Spleen (tissue), 11 donors: ENCODE data around the gene CDC42BPA. TPM values are rescaled to one million over a fixed set of nuclear protein-coding genes. Genes with fewer than 3 reads are reported as not detected.

Source experiments
- DNase-seq: peaks from one replicate; pipeline ENCODE4 v3.0.0-alpha.2; 2020
- H3K27ac ChIP-seq, 8 donors: fragments of 200-600 bp; sonication (generic) in 7 of 8; 1 replicate in 4 of 8; 2 replicates in 4 of 8; pipeline versions ENCODE4 v1.5.0 to v1.8.0; 2016 to 2021; ENCODE audit warnings: inconsistent platforms in 4 of 8, mild to moderate bottlenecking in 4 of 8, moderate library complexity in 1 of 8
- H3K27me3 ChIP-seq, 7 donors: fragments of 200-600 bp; sonication (generic) in 6 of 7; replicated peaks in 1 of 7; 1 replicate in 4 of 7; 2 replicates in 3 of 7; pipeline versions ENCODE4 v1.5.0 to v1.8.0; 2016 to 2021; ENCODE audit warnings: inconsistent platforms in 3 of 7, mild to moderate bottlenecking in 1 of 7
- H3K36me3 ChIP-seq, 6 donors: fragments of 200-600 bp; sonication (generic) in 5 of 6; 1 replicate in 4 of 6; 2 replicates in 2 of 6; pipeline versions ENCODE4 v1.5.0 to v1.8.0; 2016 to 2021; ENCODE audit warnings: inconsistent platforms in 2 of 6
- H3K4me1 ChIP-seq, 6 donors: fragments of 200-600 bp; sonication (generic) in 5 of 6; 1 replicate in 3 of 6; 2 replicates in 3 of 6; pipeline versions ENCODE4 v1.5.0 to v1.8.0; 2016 to 2021; ENCODE audit warnings: inconsistent platforms in 3 of 6
- H3K4me3 ChIP-seq, 8 donors: fragments of 200-600 bp; sonication (generic) in 7 of 8; 1 replicate in 4 of 8; 2 replicates in 4 of 8; pipeline versions ENCODE4 v1.5.0 to v1.8.0; 2016 to 2021; ENCODE audit warnings: inconsistent platforms in 4 of 8, mild to moderate bottlenecking in 4 of 8, moderate library complexity in 2 of 8
- H3K9me3 ChIP-seq, 8 donors: fragments of 200-600 bp; sonication (generic) in 7 of 8; 1 replicate in 4 of 8; 2 replicates in 4 of 8; pipeline versions ENCODE4 v1.5.0 to v1.8.0; 2016 to 2021; ENCODE audit warnings: inconsistent platforms in 4 of 8
- POLR2A ChIP-seq, 3 donors: fragments of 450-650 bp; IDR thresholded peaks; one replicate each; pipeline ENCODE4 v1.5.1; 2017; ENCODE audit warnings: antibody characterized with exemption in 3 of 3, mild to moderate bottlenecking in 1 of 3
- POLR2AphosphoS5 ChIP-seq, 3 donors: sonication (generic); formaldehyde crosslinking; IDR thresholded peaks; one replicate each; pipeline ENCODE4 v1.5.1; 2017; ENCODE audit warnings: antibody characterized with exemption in 3 of 3
- WGBS, 5 donors: extraction: QIAGEN DNeasy Blood & Tissue Kit in 3 of 5; methylation state at CpG; one replicate each; pipeline versions ENCODE4 v1.1.5 to v1.1.7; 2013 to 2018; 5-methylcytosine and 5-hydroxymethylcytosine counted together
- intact Hi-C: fragments of 100-400 bp; cut with DNase I; formaldehyde crosslinking; loops from one replicate; pipeline ENCODE4 v1.15.0; 2023; ENCODE audit warnings: low total_unique reads
- polyA plus RNA-seq, 3 donors: library from polyadenylated mRNA; stranded (reverse); fragments of 200-250 nt; gene quantifications; one replicate each; pipeline ENCODE4 v1.2.1, GENCODE V29; 2013
- total RNA-seq, 7 donors: library from RNA; depleted of rRNA in 3 of 7; stranded (reverse); fragments of >200 nt in 3 of 7; fragmentation: NEBNext Ultra II Directional in 4 of 7; extraction: Animal tissue kit (Norgen Biotek cat#: 25700) in 4 of 7; gene quantifications; one replicate each; pipeline versions ENCODE4 v1.1.0 to v1.2.1, GENCODE V29; 2016 to 2021
- TF ChIP-seq, protein P1 (sequence below), 11 experiments: fragments of 200-600 bp in 7 of 11; fragments of 450-650 bp in 4 of 11; sonication (generic) in 4 of 11; IDR thresholded peaks in 8 of 11; conservative IDR thresholded peaks in 3 of 11; 1 replicate in 7 of 11; 2 replicates in 4 of 11; pipeline versions ENCODE4 v1.4.0 to v1.8.0; 2016 to 2021; ENCODE audit warnings: antibody characterized with exemption in 11 of 11, inconsistent platforms in 4 of 11, mild to moderate bottlenecking in 1 of 11
- donor health status: healthy with polysubstance abuse.
- donor health status: DM: no; HTN: no; CAD: no; lungs with moderate emphysema.
- donor health status: DM: no; HTN: no; CAD: no.
- donor health status: Bipolar disorder and iron deficiency.
- donor health status: healthy.
- donor health status: DM: no; HTN: no; CAD: no.
- donor health status: DM: yes; HTN: yes; CAD: no.

CDC42BPA gene
- total and polyA plus RNA-seq, 10 donors: 1.1 to 36.4 (median 27.6) TPM

DNA sequence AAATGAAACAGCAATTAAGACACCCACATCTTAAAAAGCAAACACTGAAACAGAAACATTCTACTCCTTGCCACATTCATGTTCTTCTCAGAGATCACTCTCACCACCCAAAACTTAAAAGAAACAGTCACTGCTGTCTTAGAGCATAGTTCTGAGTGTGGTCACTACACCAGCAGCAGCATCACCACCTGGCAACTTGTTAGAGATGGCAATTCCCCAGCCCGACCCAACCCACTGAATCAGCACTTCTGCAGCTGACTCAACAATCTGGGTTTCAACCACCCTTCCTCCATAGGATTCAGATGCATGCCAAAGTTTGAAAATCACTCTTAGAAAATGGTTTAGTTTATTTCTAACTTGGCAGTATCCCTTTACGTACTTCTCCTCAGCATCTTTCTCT, 126.1 kb downstream of the CDC42BPA start:
- WGBS, 5 donors: 41 to 53% (median 50%) methylated on average over 2 of the region's 2 CpGs
- H3K27ac ChIP-seq: no peak overlapping the region
- intact Hi-C loops: no loop called here
- H3K4me3 ChIP-seq: no peak overlapping the region
- TF ChIP-seq, protein P1, sequence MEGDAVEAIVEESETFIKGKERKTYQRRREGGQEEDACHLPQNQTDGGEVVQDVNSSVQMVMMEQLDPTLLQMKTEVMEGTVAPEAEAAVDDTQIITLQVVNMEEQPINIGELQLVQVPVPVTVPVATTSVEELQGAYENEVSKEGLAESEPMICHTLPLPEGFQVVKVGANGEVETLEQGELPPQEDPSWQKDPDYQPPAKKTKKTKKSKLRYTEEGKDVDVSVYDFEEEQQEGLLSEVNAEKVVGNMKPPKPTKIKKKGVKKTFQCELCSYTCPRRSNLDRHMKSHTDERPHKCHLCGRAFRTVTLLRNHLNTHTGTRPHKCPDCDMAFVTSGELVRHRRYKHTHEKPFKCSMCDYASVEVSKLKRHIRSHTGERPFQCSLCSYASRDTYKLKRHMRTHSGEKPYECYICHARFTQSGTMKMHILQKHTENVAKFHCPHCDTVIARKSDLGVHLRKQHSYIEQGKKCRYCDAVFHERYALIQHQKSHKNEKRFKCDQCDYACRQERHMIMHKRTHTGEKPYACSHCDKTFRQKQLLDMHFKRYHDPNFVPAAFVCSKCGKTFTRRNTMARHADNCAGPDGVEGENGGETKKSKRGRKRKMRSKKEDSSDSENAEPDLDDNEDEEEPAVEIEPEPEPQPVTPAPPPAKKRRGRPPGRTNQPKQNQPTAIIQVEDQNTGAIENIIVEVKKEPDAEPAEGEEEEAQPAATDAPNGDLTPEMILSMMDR (IDR thresholded peaks at IDR 0.05 in 8 of 11, conservative IDR thresholded peaks at IDR 0.05 in 3 of 11): no peak
- no peak for TF ChIP-seq POLR2AphosphoS5 (IDR thresholded peaks at IDR 0.05)
- TF ChIP-seq POLR2A (IDR thresholded peaks at IDR 0.05): no peak
- H3K27me3 ChIP-seq: no peaks in the 10 kb centered on the region
- no peaks in the 10 kb centered on the region for H3K9me3 ChIP-seq
- DNase-seq: no peak
- H3K36me3 ChIP-seq: no peaks in the 10 kb centered on the region
- no peaks in the 10 kb centered on the region for H3K4me1 ChIP-seq

DNA sequence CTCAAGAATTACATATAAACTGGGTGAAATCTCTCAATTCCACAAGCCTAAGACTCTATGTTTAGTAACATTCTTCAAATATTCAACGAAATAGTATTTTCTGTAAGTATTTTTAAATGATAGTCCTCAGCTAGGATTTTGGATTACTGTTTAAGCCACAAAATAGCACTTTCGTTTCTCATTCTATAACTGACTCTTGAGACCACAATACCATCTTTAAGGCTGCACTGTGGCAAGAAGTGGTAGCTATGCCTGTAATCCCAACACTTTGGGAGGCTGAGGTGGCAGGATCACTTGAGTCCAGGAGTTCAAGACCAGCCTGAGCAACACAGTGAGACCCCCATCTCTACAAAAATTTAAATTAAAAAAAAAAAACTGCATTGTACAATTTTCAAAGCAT, 126.7 kb downstream of the CDC42BPA start:
- 42 to 61% (median 49%) methylated on average over 2 of the region's 2 CpGs for WGBS, 5 donors
- TF ChIP-seq POLR2AphosphoS5 (IDR thresholded peaks at IDR 0.05): no peak
- Histone ChIP-seq H3K27me3 (no peaks in the 10 kb centered on the region), H3K36me3 (no peaks in the 10 kb centered on the region), H3K9me3 (no peaks in the 10 kb centered on the region), H3K4me3 (no peak overlapping the region), H3K27ac (no peak overlapping the region), H3K4me1 (no peaks in the 10 kb centered on the region)
- DNase-seq: no peak
- intact Hi-C loops: no loop called here

DNA sequence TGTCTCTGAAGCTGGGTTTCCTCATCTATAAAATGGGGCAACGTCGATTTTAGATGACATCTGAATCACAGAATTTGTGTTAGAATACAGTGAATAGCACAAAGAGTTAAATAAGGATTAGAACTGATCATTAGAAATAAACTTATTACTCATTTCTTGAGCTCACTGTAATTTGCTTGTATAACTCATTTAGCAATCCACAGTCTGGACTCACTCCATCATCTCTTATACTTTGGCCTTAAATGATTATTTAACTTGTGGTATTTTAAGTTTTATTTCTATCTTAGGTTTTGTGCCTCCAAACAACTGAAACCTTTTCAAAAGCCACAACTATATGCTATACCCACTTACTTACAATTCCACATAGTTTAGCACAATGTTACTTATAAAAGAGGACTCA, 128.0 kb downstream of the CDC42BPA start:
- H3K4me1 ChIP-seq: no peaks in the 10 kb centered on the region
- no peaks in the 10 kb centered on the region for H3K9me3 ChIP-seq
- no peak for DNase-seq
- 85 to 99% (median 89%) methylated on average over 2 of the region's 2 CpGs for WGBS, 5 donors
- no peaks in the 10 kb centered on the region for H3K27me3 ChIP-seq
- H3K4me3 ChIP-seq: no peak overlapping the region
- no peak for TF ChIP-seq POLR2AphosphoS5 (IDR thresholded peaks at IDR 0.05)
- no peak for TF ChIP-seq POLR2A (IDR thresholded peaks at IDR 0.05)
- TF ChIP-seq, protein P1 (IDR thresholded peaks at IDR 0.05 in 8 of 11, conservative IDR thresholded peaks at IDR 0.05 in 3 of 11): no peak
- no peak overlapping the region for H3K27ac ChIP-seq
- no peaks in the 10 kb centered on the region for H3K36me3 ChIP-seq
- intact Hi-C loops: no loop called here

DNA sequence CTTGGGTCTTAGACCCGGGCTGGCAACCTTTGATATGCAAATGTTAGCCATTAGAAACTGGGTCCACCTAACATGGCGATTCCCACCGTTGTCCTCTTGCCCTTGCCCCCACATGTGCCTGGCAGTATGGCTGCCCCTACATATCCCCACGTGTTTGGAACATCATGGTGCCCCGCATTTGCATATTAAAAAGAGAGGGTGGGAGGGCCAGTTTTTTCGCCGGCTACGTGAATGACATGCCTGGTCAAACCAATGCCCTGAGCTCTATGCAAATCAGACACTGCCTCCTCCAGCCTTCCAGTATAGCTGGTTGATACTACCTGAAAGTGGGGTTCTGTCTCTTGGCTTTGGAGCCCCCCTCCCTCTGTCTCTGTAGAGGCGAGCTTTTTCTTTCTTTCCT, 133.0 kb downstream of the CDC42BPA start:
- Histone ChIP-seq H3K4me1 (no peaks in the 10 kb centered on the region), H3K9me3 (no peaks in the 10 kb centered on the region), H3K36me3 (no peaks in the 10 kb centered on the region), H3K27ac (no peak overlapping the region), H3K27me3 (no peaks in the 10 kb centered on the region), H3K4me3 (no peak overlapping the region)
- intact Hi-C loops: no loop called here
- no peak for TF ChIP-seq POLR2AphosphoS5 (IDR thresholded peaks at IDR 0.05)
- TF ChIP-seq, protein P1 (IDR thresholded peaks at IDR 0.05 in 8 of 11, conservative IDR thresholded peaks at IDR 0.05 in 3 of 11): no peak
- TF ChIP-seq POLR2A (IDR thresholded peaks at IDR 0.05): no peak
- WGBS, 5 donors: 80 to 90% (median 81%) methylated on average over 9 of the region's 9 CpGs
- DNase-seq: no peak

DNA sequence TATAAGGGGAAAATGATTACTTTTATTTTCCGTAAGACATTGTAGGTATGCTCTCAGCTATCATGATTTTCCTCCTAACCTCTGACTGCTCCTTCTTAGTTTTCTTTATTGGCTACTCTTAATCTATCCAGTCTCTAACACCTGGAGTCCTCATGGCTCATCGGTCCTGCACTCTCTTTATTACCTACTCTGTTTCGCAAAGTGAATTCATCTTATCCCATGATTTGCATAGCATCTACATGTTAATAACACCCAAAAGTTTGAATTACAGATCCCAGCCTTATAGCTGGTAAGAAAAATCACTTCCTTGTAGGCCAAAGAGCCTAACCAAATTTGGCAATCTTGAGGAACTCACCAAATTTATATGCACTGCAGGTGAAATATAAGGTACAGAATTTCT, 136.3 kb downstream of the CDC42BPA start:
- no peak overlapping the region for H3K27ac ChIP-seq
- DNase-seq: no peak
- no peaks in the 10 kb centered on the region for H3K9me3 ChIP-seq
- TF ChIP-seq POLR2A (IDR thresholded peaks at IDR 0.05) (no peak), POLR2AphosphoS5 (IDR thresholded peaks at IDR 0.05) (no peak)
- TF ChIP-seq, protein P1 (IDR thresholded peaks at IDR 0.05 in 8 of 11, conservative IDR thresholded peaks at IDR 0.05 in 3 of 11): no peak
- 93 to 98% (median 97%) methylated on average over 3 of the region's 3 CpGs for WGBS, 5 donors
- H3K4me1 ChIP-seq: no peaks in the 10 kb centered on the region
- H3K4me3 ChIP-seq: no peak overlapping the region
- H3K36me3 ChIP-seq: no peaks in the 10 kb centered on the region
- H3K27me3 ChIP-seq: no peaks in the 10 kb centered on the region
- intact Hi-C loops: no loop called here
